SK-N-MC (cell line): Measurements from ENCODE around the gene PEX11G.

Experiments
- EZH2 ChIP-seq: fragments of 200-600 bp; sonication (generic); IDR thresholded peaks from one replicate; pipeline ENCODE4 v1.6.1; 2017; ENCODE audit warnings: antibody characterized with exemption
- FOXP2 ChIP-seq: optimal IDR thresholded peaks from 2 replicates; pipeline ENCODE3; 2011; ENCODE audit warnings: mild to moderate bottlenecking, moderate library complexity; ENCODE audit not compliant: insufficient read depth; ENCODE audit errors: extremely low read length, control extremely low read depth
- POLR2AphosphoS5 ChIP-seq: IDR thresholded peaks from 2 replicates; pipeline ENCODE4 v1.6.1; 2012; ENCODE audit warnings: mild to moderate bottlenecking, low read depth, low read length, borderline replicate concordance

GRCh38 chr19:7494416-7495098 lies 5.7 kb upstream of the PEX11G start:
- TF ChIP-seq EZH2 (no peak), POLR2AphosphoS5 (no peak), FOXP2 (no peak)
